GM23338 (cell line): ENCODE measurements around the gene IMMP1L. TPM values are rescaled to one million over a fixed set of nuclear protein-coding genes. Genes with fewer than 3 reads are reported as not detected.

Experiments
- ATAC-seq: fragments of 200-7000 bp; cut with Tn5 transposase; 3 replicates; pipeline ENCODE4 v1.9.1; 2020
- DNase-seq: peaks from one replicate; pipeline ENCODE4 v3.0.0-alpha.2; 2015; ENCODE audit warnings: low spot score
- H2AFZ ChIP-seq: fragments of 200-600 bp; sonication (generic); 2 replicates; pipeline ENCODE4 v1.8.0; 2016; ENCODE audit warnings: antibody characterized with exemption, mild to moderate bottlenecking, moderate library complexity
- H3F3A ChIP-seq: fragments of 200-600 bp; sonication (generic); replicated peaks from 2 replicates; pipeline ENCODE4 v1.8.0; 2017; ENCODE audit warnings: antibody characterized with exemption, mixed run types, low read depth
- H3K27ac ChIP-seq: fragments of 200-600 bp; sonication (generic); 2 replicates; pipeline ENCODE4 v1.6.1; 2016; ENCODE audit warnings: low read depth
- H3K27me3 ChIP-seq: fragments of 200-600 bp; sonication (generic); 2 replicates; pipeline ENCODE4 v1.8.0; 2016; ENCODE audit warnings: mild to moderate bottlenecking, mixed run types, moderate library complexity; ENCODE audit not compliant: insufficient read depth
- H3K36me3 ChIP-seq: fragments of 200-600 bp; sonication (generic); 2 replicates; pipeline ENCODE4 v1.8.0; 2016; ENCODE audit warnings: mild to moderate bottlenecking; ENCODE audit not compliant: insufficient read depth
- H3K4me1 ChIP-seq: fragments of 200-600 bp; sonication (generic); 2 replicates; pipeline ENCODE4 v1.8.0; 2016; ENCODE audit warnings: mild to moderate bottlenecking, moderate library complexity; ENCODE audit not compliant: insufficient read depth
- H3K4me2 ChIP-seq: fragments of 200-600 bp; sonication (generic); 2 replicates; pipeline ENCODE4 v1.7.1; 2017; ENCODE audit warnings: mixed run types
- H3K4me3 ChIP-seq: fragments of 200-600 bp; sonication (generic); 2 replicates; pipeline ENCODE4 v1.6.1; 2016; ENCODE audit warnings: mixed run types
- H3K79me2 ChIP-seq: fragments of 200-600 bp; sonication (generic); replicated peaks from 2 replicates; pipeline ENCODE4 v1.8.0; 2017; ENCODE audit warnings: mild to moderate bottlenecking; ENCODE audit not compliant: insufficient read depth
- H3K9me2 ChIP-seq: fragments of 200-600 bp; sonication (generic); 2 replicates; pipeline ENCODE4 v1.8.0; 2017; ENCODE audit not compliant: insufficient read depth
- H4K20me1 ChIP-seq: fragments of 200-600 bp; sonication (generic); replicated peaks from 2 replicates; pipeline ENCODE4 v1.8.0; 2017; ENCODE audit warnings: mild to moderate bottlenecking; ENCODE audit not compliant: insufficient read depth
- H3K27ac Mint-ChIP-seq: 2 replicates; pipeline ENCODE4 v1.8.0; 2020; ENCODE audit warnings: inconsistent platforms, mild to moderate bottlenecking, moderate library complexity, mixed read lengths
- H3K27me3 Mint-ChIP-seq: 3 replicates; pipeline ENCODE4 v1.8.0; 2022; ENCODE audit warnings: low read depth, mild to moderate bottlenecking, moderate library complexity, mixed read lengths, inconsistent platforms; ENCODE audit not compliant: insufficient read depth, poor library complexity
- H3K36me3 Mint-ChIP-seq: 3 replicates; pipeline ENCODE4 v1.8.0; 2021; ENCODE audit warnings: low read depth, mild to moderate bottlenecking, inconsistent platforms, moderate library complexity, mixed read lengths
- H3K4me1 Mint-ChIP-seq: 3 replicates; pipeline ENCODE4 v1.8.0; 2020; ENCODE audit warnings: mild to moderate bottlenecking, inconsistent platforms, mixed read lengths
- H3K4me3 Mint-ChIP-seq: 3 replicates; pipeline ENCODE4 v1.8.0; 2021; ENCODE audit warnings: moderate library complexity, mild to moderate bottlenecking, inconsistent platforms, mixed read lengths
- H3K9me3 Mint-ChIP-seq: 3 replicates; pipeline ENCODE4 v1.8.0; 2020; ENCODE audit warnings: moderate library complexity, mild to moderate bottlenecking, inconsistent platforms, mixed read lengths
- CTCF ChIP-seq, 2 experiments: fragments of 200-600 bp in 1 of 2; sonication (generic) in 1 of 2; conservative IDR thresholded peaks; 2 replicates each; pipeline versions ENCODE4 v1.5.1 to v1.6.1; 2016 to 2017; ENCODE audit warnings: antibody characterized with exemption in 2 of 2, low read depth in 2 of 2, mild to moderate bottlenecking in 2 of 2, moderate library complexity in 1 of 2
- ETS1 ChIP-seq: IDR thresholded peaks from 2 replicates; pipeline ENCODE4 v1.6.1; 2016; ENCODE audit warnings: antibody characterized with exemption
- EZH2phosphoT487 ChIP-seq: fragments of 200-600 bp; sonication (generic); IDR thresholded peaks from one replicate; pipeline ENCODE4 v1.8.1; 2018; ENCODE audit warnings: antibody characterized with exemption; ENCODE audit not compliant: unreplicated experiment
- JUNB ChIP-seq: IDR thresholded peaks from one replicate; pipeline ENCODE4 v1.6.1; 2016; ENCODE audit warnings: antibody characterized with exemption; ENCODE audit not compliant: unreplicated experiment
- NANOG ChIP-seq: IDR thresholded peaks from 2 replicates; pipeline ENCODE4 v1.6.1; 2016; ENCODE audit warnings: antibody characterized with exemption, borderline replicate concordance
- POLR2AphosphoS5 ChIP-seq: IDR thresholded peaks from 2 replicates; pipeline ENCODE4 v1.6.1; 2016; ENCODE audit warnings: antibody characterized with exemption, low read depth
- STAT1 ChIP-seq: IDR thresholded peaks from one replicate; pipeline ENCODE4 v1.6.1; 2016; ENCODE audit warnings: antibody characterized with exemption; ENCODE audit not compliant: unreplicated experiment
- ZNF114 ChIP-seq: fragments of 250-450 bp; sonication (Bioruptor Pico); IDR thresholded peaks from 2 replicates; pipeline ENCODE4 v1.5.0; 2020; ENCODE audit warnings: mild to moderate bottlenecking, moderate library complexity
- ZNF331 ChIP-seq: fragments of 250-450 bp; sonication (Bioruptor Pico); IDR thresholded peaks from 2 replicates; pipeline ENCODE4 v1.5.0; 2020; ENCODE audit warnings: low read depth, mild to moderate bottlenecking, moderate library complexity
- ZNF462 ChIP-seq: fragments of 250-450 bp; sonication (Bioruptor Pico); IDR thresholded peaks from 2 replicates; pipeline ENCODE4 v1.5.0; 2020; ENCODE audit warnings: mild to moderate bottlenecking, moderate library complexity
- polyA plus RNA-seq: library from polyadenylated mRNA; unstranded; fragments of >200 nt; fragmentation: Nextera tagmentation; extraction: Ambion mirVana; gene quantifications from 2 replicates; pipeline ENCODE4 v1.2.1, GENCODE V29; 2016
- total RNA-seq: library from RNA; depleted of rRNA; stranded (reverse); fragments of >200 nt; shearing (Covaris generic); gene quantifications from 2 replicates; pipeline ENCODE4 v1.2.3, GENCODE V29; 2014

Gene IMMP1L
- total and polyA plus RNA-seq, 2 experiments from 2014 or later: 23.9 to 154 TPM

DNA sequence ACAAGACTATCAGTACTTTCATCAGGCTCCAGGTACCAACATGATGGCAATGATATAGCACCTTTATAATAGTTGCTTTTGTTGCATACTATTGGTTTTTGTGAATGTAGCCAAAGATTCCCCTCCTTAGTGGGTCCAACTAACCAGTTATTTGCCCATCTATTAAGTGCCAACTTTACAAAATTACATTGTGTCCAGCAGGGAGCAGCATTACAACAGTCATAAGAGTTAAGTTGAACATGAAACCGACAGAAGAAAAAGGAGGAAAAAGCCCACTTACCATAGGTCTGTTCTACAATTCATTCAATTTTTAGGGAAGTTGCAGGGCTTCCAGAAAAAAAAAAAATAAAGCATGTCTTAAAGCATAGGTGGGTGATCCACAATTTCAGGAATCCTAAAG lies 21.6 kb downstream of the IMMP1L start:
- Histone ChIP-seq H3K9me2 (no peaks in the 10 kb centered on the region), H3F3A (no peaks in the 10 kb centered on the region), H3K79me2 (peaks cover 71% of the 10 kb centered on the region), H3K36me3 (no peaks in the 10 kb centered on the region), H3K4me1 (peaks cover 38% of the 10 kb centered on the region), H3K27me3 (no peaks in the 10 kb centered on the region), H2AFZ (no peak overlapping the region), H3K4me2 (no peak overlapping the region), H4K20me1 (peaks cover 14% of the 10 kb centered on the region), H3K27ac (no peak overlapping the region), H3K4me3 (no peak overlapping the region)
- peaks cover 34% of the 10 kb centered on the region for H3K4me1 Mint-ChIP-seq
- DNase-seq: peak; percentile 72
- H3K4me3 Mint-ChIP-seq: no peak overlapping the region
- peaks cover 8% of the 10 kb centered on the region for H3K36me3 Mint-ChIP-seq
- no peaks in the 10 kb centered on the region for H3K9me3 Mint-ChIP-seq
- peak; percentile 50 for ATAC-seq
- H3K27ac Mint-ChIP-seq: no peak overlapping the region
- TF ChIP-seq CTCF (conservative IDR thresholded peaks at IDR 0.05; ENCODE audit: low read depth in 2 of 2) (peak; percentile 53 to 54), ZNF331 (CRISPR knock-in tag) (no peak)
- no peaks in the 10 kb centered on the region for H3K27me3 Mint-ChIP-seq

DNA sequence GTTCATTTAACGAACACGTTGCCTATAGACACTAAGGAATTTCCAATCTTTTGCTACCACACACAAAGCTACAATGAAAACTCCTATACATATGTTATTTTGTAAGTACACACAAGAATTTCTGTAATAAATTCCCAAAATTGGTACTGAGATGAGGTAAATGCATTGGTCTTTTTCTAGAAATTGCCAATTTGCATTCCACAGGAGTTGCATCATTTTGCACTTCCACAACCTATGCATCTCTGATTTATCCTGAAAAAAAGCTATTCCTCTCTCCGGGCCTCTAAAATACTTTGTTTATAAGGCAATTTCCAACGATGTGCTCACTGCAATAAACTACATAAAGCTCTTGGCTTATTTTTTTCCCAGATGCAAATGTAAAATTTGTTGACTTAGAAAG lies 24.9 kb downstream of the IMMP1L start:
- Mint-ChIP-seq H3K36me3 (peaks cover 2% of the 10 kb centered on the region; the same call in 1 of the 3 replicates), H3K4me1 (peaks cover 20% of the 10 kb centered on the region), H3K4me3 (no peak overlapping the region), H3K27ac (peak overlapping the region; percentile 80), H3K27me3 (no peaks in the 10 kb centered on the region), H3K9me3 (no peaks in the 10 kb centered on the region)
- no peak for ATAC-seq
- no peak overlapping the region for H3K27ac ChIP-seq
- no peaks in the 10 kb centered on the region for H4K20me1 ChIP-seq
- no peak for DNase-seq
- peaks cover 64% of the 10 kb centered on the region for H3K79me2 ChIP-seq
- H3K4me3 ChIP-seq: no peak overlapping the region
- H3K9me2 ChIP-seq: no peaks in the 10 kb centered on the region
- no peaks in the 10 kb centered on the region for H3K36me3 ChIP-seq
- H2AFZ ChIP-seq: no peak overlapping the region
- H3K4me1 ChIP-seq: peaks cover 26% of the 10 kb centered on the region
- H3K4me2 ChIP-seq: peak overlapping the region; percentile 39; the same call in 1 of the 2 replicates
- no peaks in the 10 kb centered on the region for H3F3A ChIP-seq
- no peaks in the 10 kb centered on the region for H3K27me3 ChIP-seq
- TF ChIP-seq ZNF462 (CRISPR knock-in tag) (no peak), ZNF331 (CRISPR knock-in tag) (no peak), CTCF (conservative IDR thresholded peaks at IDR 0.05; ENCODE audit: low read depth in 2 of 2) (no peak), ZNF114 (CRISPR knock-in tag) (no peak), POLR2AphosphoS5 (no peak), STAT1 (no peak), ETS1 (no peak), EZH2phosphoT487 (no peak), NANOG (no peak), JUNB (no peak)
